Vagina (tissue), 2 donors: ENCODE data around the gene TMEM79.

Source experiments
- CTCF ChIP-seq, 3 experiments: fragments of 450-650 bp in 2 of 3; fragments of 200-600 bp in 1 of 3; sonication (generic) in 1 of 3; IDR thresholded peaks; one replicate each; pipeline ENCODE4 v1.5.1; 2017 to 2019; ENCODE audit warnings: antibody characterized with exemption in 3 of 3, mild to moderate bottlenecking in 2 of 3, moderate library complexity in 2 of 3
- POLR2AphosphoS5 ChIP-seq, 2 donors: sonication (generic); formaldehyde crosslinking; IDR thresholded peaks; one replicate each; pipeline ENCODE4 v1.9.0; 2017; ENCODE audit warnings: antibody characterized with exemption in 2 of 2, mild to moderate bottlenecking in 2 of 2, low read depth in 1 of 2; ENCODE audit not compliant: insufficient read depth in 1 of 2

GRCh38 chr1:156281693-156282478 is 2.2 kb upstream of the TMEM79 start:
- TF ChIP-seq CTCF (IDR thresholded peaks at IDR 0.05): no peak
- TF ChIP-seq POLR2AphosphoS5 (IDR thresholded peaks at IDR 0.05; ENCODE audit: insufficient read depth in 1 of 2, low read depth in 1 of 2): no peak
